Measurements from ENCODE around the gene PRMT3. TPM values are rescaled to one million over a fixed set of nuclear protein-coding genes. Genes with fewer than 3 reads are reported as not detected.

Gene PRMT3
- total and polyA plus RNA-seq, 2 experiments from 2014 or later: 9.8 to 11.7 TPM

DNA sequence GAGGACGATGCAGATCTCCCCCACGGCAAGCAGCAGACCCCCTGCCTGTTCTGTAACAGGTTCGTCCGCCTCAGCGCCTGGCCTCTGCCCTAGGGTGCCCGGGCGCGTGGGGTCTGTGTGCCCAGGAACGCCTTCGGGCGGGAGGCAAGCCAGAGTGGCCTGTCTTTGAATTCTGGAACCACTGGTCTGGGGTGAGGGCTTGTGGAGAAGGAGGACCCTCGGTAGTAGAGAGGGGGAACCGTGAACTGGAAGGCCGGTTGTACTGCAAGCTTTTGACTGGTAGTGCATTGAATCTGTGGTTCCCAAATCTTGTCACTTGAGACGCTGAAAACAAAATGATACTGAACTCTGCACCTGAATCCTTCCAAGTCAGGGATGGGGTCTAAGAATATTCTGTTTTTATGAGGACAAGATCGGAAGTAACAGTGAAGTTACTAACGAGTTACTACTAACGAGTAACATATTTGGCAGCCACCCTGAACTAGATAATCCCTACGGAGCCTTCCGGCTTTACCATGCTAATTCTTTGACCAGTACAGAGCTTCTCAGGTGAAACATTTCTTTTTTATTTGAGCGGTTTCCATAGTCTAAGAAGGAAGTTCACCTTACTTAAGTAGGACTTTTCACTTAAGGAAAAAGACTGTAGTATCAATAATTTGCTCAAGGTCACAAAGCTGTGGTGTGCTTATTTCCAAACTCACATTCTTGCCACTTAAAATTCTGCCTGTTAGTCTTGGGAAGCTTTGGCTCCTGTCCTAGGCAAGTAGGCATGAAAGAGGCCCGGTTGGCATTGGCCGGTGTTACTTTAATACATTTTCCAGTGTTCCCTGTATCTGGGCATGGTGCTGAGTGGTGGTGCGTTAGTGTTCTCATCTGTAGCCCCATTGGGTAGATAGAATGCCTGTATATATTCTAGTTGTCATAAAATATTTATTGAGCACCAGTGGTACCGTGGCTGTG lies 860 bp downstream of the PRMT3 start:
- Histone ChIP-seq H3K4me1 (ENCODE audit: insufficient read depth) (no peaks in the 10 kb centered on the region), H2AFZ (peak overlapping the region; percentile 91), H3K4me2 (ENCODE audit: unreplicated experiment) (peak overlapping the region; percentile 93), H3K79me2 (ENCODE audit: insufficient read depth) (peaks cover 16% of the 10 kb centered on the region), H3K4me3 (peak overlapping the region; percentile 79), H3K36me3 (ENCODE audit: low read depth) (no peaks in the 10 kb centered on the region), H3K27me3 (replicated peaks; ENCODE audit: insufficient read depth) (no peaks in the 10 kb centered on the region), H3K9me3 (ENCODE audit: low read depth) (no peaks in the 10 kb centered on the region), H3F3A (ENCODE audit: insufficient read depth) (no peaks in the 10 kb centered on the region), H3K9ac (peak overlapping the region; percentile 89), H4K20me1 (ENCODE audit: insufficient read depth) (no peaks in the 10 kb centered on the region), H3K9me2 (ENCODE audit: insufficient read depth) (no peaks in the 10 kb centered on the region), H3K27ac (peak overlapping the region; percentile 89; the same call in 1 of the 2 replicates)
- in situ Hi-C loops (cut with MboI): no loop called here
- TF ChIP-seq EZH2phosphoT487 (IDR thresholded peaks at IDR 0.05; ENCODE audit: insufficient read depth, low read depth): no peak
- no peak for TF ChIP-seq EZH2 (IDR thresholded peaks at IDR 0.05; ENCODE audit: insufficient read depth, poor library complexity, severe bottlenecking)
- WGBS, 2 experiments (ENCODE audit: low coverage in 1 of 2, low lambda C conversion rate in 2 of 2, missing lambda C conversion rate in 2 of 2): 8% methylated on average over 21 to 25 of the region's 25 CpGs
- DNase-seq: peak; percentile 45

- WGBS, 2 experiments (ENCODE audit: low coverage in 1 of 2, low lambda C conversion rate in 2 of 2, missing lambda C conversion rate in 2 of 2): 79 to 87% methylated on average over 3 of the region's 3 CpGs
- in situ Hi-C loops (cut with MboI): no loop called here
Measured at GRCh38 chr11:20397281-20397680, 9.8 kb downstream of the PRMT3 start.

GRCh38 chr11:20399498-20399897 lies 12.0 kb downstream of the PRMT3 start:
- no peak overlapping the region for H3K9ac ChIP-seq
- no peaks in the 10 kb centered on the region for H3K9me2 ChIP-seq (ENCODE audit: insufficient read depth)
- TF ChIP-seq EZH2phosphoT487 (IDR thresholded peaks at IDR 0.05; ENCODE audit: insufficient read depth, low read depth) (no peak), EZH2 (IDR thresholded peaks at IDR 0.05; ENCODE audit: insufficient read depth, poor library complexity, severe bottlenecking) (no peak)
- no peaks in the 10 kb centered on the region for H3K9me3 ChIP-seq (ENCODE audit: low read depth)
- H3K4me3 ChIP-seq: no peak overlapping the region
- H2AFZ ChIP-seq: no peak overlapping the region
- in situ Hi-C loops (cut with MboI): no loop called here
- peaks cover 12% of the 10 kb centered on the region; the same call in 1 of the 2 replicates for H3K36me3 ChIP-seq (ENCODE audit: low read depth)
- no peaks in the 10 kb centered on the region for H3F3A ChIP-seq (ENCODE audit: insufficient read depth)
- whole genome bisulfite sequencing, 2 experiments (ENCODE audit: low coverage in 1 of 2, low lambda C conversion rate in 2 of 2, missing lambda C conversion rate in 2 of 2): 94 to 100% methylated on average over 2 of the region's 2 CpGs
- H4K20me1 ChIP-seq (ENCODE audit: insufficient read depth): no peaks in the 10 kb centered on the region
- no peaks in the 10 kb centered on the region for H3K27me3 ChIP-seq (replicated peaks; ENCODE audit: insufficient read depth)
- no peaks in the 10 kb centered on the region for H3K79me2 ChIP-seq (ENCODE audit: insufficient read depth)
- no peak overlapping the region for H3K4me2 ChIP-seq (ENCODE audit: unreplicated experiment)
- H3K27ac ChIP-seq: no peak overlapping the region
- no peak for DNase-seq
- no peaks in the 10 kb centered on the region for H3K4me1 ChIP-seq (ENCODE audit: insufficient read depth)

More at GRCh38 chr11:20397281-20397680, 9.8 kb downstream of the PRMT3 start:
- 0 out of 2 replicates have a peak, but pooled peaks cover 3% of the 10 kb centered on the region for H3K36me3 ChIP-seq (ENCODE audit: low read depth)
- H3K4me3 ChIP-seq: no peak overlapping the region
- no peak overlapping the region for H3K4me2 ChIP-seq (ENCODE audit: unreplicated experiment)
- TF ChIP-seq EZH2 (IDR thresholded peaks at IDR 0.05; ENCODE audit: insufficient read depth, poor library complexity, severe bottlenecking): no peak
- no peak for TF ChIP-seq EZH2phosphoT487 (IDR thresholded peaks at IDR 0.05; ENCODE audit: insufficient read depth, low read depth)
- no peaks in the 10 kb centered on the region for H3K4me1 ChIP-seq (ENCODE audit: insufficient read depth)
- no peaks in the 10 kb centered on the region for H3K9me2 ChIP-seq (ENCODE audit: insufficient read depth)
- H4K20me1 ChIP-seq (ENCODE audit: insufficient read depth): no peaks in the 10 kb centered on the region
- no peak overlapping the region for H2AFZ ChIP-seq
- peak; percentile 75 for DNase-seq
- no peaks in the 10 kb centered on the region for H3K9me3 ChIP-seq (ENCODE audit: low read depth)
- H3K9ac ChIP-seq: no peak overlapping the region
- H3K27me3 ChIP-seq (replicated peaks; ENCODE audit: insufficient read depth): no peaks in the 10 kb centered on the region
- no peaks in the 10 kb centered on the region for H3F3A ChIP-seq (ENCODE audit: insufficient read depth)
- H3K79me2 ChIP-seq (ENCODE audit: insufficient read depth): no peaks in the 10 kb centered on the region
- H3K27ac ChIP-seq: no peak overlapping the region

- Histone ChIP-seq H2AFZ (no peak overlapping the region), H3K9me2 (ENCODE audit: insufficient read depth) (no peaks in the 10 kb centered on the region), H3K4me1 (ENCODE audit: insufficient read depth) (no peaks in the 10 kb centered on the region), H3F3A (ENCODE audit: insufficient read depth) (no peaks in the 10 kb centered on the region), H3K27me3 (replicated peaks; ENCODE audit: insufficient read depth) (no peaks in the 10 kb centered on the region), H3K79me2 (ENCODE audit: insufficient read depth) (no peaks in the 10 kb centered on the region), H3K9me3 (ENCODE audit: low read depth) (no peaks in the 10 kb centered on the region), H3K9ac (no peak overlapping the region), H3K27ac (no peak overlapping the region), H3K4me2 (ENCODE audit: unreplicated experiment) (no peak overlapping the region), H3K36me3 (ENCODE audit: low read depth) (peaks cover 17% of the 10 kb centered on the region), H3K4me3 (no peak overlapping the region), H4K20me1 (ENCODE audit: insufficient read depth) (no peaks in the 10 kb centered on the region)
- in situ Hi-C loops (cut with MboI): no loop called here
- DNase-seq: no peak
- 95 to 97% methylated on average over 1 of the region's 1 CpG for WGBS, 2 experiments (ENCODE audit: low coverage in 1 of 2, low lambda C conversion rate in 2 of 2, missing lambda C conversion rate in 2 of 2)
- TF ChIP-seq EZH2phosphoT487 (IDR thresholded peaks at IDR 0.05; ENCODE audit: insufficient read depth, low read depth) (no peak), EZH2 (IDR thresholded peaks at IDR 0.05; ENCODE audit: insufficient read depth, poor library complexity, severe bottlenecking) (no peak)
Measured at GRCh38 chr11:20403059-20403458, 15.5 kb downstream of the PRMT3 start.

All from GM23248 (cell line).